ENCODE measurements around the gene ACACA. TPM values are rescaled to one million over a fixed set of nuclear protein-coding genes. Genes with fewer than 3 reads are reported as not detected.

The ACACA gene
- total RNA-seq, 1 donor from 2014 or later, result 61.3 TPM

GRCh38 chr17:37246085-37246484, 160.6 kb downstream of the ACACA start:
- no peak for DNase-seq (ENCODE audit: extremely low read depth, low read depth, low spot score)

GRCh38 chr17:37240381-37240780, 166.3 kb downstream of the ACACA start:
- DNase-seq (ENCODE audit: extremely low read depth, low read depth, low spot score), result no peak

GRCh38 chr17:37239690-37240334, 166.8 kb downstream of the ACACA start:
- DNase-seq (ENCODE audit: extremely low read depth, low read depth, low spot score), result no peak

DNA sequence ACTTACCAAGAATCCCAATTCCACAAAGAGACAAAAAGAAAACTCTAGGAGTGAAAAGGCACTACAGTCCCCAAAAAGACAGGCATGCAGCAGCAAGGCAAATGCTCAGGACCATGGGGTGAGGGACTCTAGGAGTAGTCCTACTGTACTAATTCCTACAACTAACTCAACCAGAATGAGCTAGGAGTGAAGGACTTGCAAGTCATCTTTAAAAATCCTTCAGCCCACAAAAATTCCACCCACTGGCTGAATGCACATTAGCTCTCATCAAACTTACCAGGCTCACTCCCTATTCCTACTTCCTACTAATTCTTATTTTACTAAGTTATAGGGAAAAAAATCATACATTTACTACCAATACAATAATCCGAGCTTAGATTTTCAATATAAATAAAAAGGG, 172.5 kb downstream of the ACACA start:
- DNase-seq (ENCODE audit: extremely low read depth, low read depth, low spot score), result no peak

- no peak for DNase-seq (ENCODE audit: extremely low read depth, low read depth, low spot score)
Measured at GRCh38 chr17:37233036-37233435, 173.6 kb downstream of the ACACA start.

DNA sequence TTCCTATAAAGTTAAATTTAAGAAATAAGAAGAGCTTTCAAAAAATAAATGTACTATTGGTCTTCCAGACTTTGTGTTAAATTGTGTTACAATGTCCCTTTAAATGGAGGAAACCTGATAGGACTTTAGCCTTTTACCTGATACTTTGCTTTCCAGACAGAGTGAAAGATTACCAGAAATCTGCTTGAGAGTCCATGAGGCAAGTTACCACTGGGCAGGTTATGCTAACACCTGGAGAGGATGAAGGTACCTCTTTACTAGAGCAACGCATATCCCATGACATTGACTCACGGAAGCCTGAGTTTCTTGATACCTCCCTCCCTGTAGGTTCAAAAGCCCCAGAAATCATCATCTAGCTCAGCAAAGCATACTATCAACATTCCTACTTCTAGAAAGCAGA, 174.7 kb downstream of the ACACA start:
- DNase-seq (ENCODE audit: extremely low read depth, low read depth, low spot score), result no peak

- DNase-seq (ENCODE audit: extremely low read depth, low read depth, low spot score), result no peak
Measured at GRCh38 chr17:37230633-37231032, 176.0 kb downstream of the ACACA start.

DNA sequence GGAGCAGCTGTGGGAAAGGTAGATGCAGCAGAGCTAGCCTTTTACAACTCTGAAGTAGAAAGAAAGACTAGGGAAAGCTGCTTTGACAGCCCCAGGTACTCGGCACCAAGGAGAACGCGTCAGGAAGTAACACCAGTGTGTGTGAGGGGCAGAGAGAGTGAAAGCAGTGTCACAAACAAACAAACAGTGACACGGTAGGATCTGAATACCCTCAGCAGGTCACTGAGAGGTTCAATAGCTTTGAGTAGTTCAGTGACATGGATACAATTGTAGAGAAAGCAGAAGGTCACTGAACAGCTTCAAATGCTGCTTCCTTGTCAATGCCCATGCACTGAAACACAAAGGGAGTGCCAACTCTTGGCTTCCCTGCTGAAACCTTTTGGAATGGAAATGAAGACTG, 181.2 kb downstream of the ACACA start:
- DNase-seq (ENCODE audit: extremely low read depth, low read depth, low spot score), result no peak

DNA sequence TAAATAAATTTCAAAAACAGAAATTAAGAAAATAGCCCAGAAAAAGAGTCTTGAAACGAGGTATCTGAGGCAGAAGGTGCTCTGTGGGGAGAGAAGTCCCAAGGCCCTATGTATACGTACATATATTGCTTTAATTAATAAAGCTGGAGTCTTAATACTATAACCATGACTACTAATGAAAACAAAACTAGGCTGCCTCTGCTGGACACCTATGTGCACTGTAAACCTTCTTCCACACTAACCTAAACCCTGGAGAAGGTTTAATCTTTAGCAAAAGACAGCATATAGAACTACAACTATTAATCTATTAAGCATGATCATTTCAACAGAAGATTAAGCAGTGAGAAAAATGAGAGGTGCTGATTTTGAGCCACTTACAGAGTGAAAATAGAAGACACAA, 184.8 kb downstream of the ACACA start:
- no peak for DNase-seq (ENCODE audit: extremely low read depth, low read depth, low spot score)

- no peak for DNase-seq (ENCODE audit: extremely low read depth, low read depth, low spot score)
Measured at GRCh38 chr17:37220607-37220953, 186.1 kb downstream of the ACACA start.

DNA sequence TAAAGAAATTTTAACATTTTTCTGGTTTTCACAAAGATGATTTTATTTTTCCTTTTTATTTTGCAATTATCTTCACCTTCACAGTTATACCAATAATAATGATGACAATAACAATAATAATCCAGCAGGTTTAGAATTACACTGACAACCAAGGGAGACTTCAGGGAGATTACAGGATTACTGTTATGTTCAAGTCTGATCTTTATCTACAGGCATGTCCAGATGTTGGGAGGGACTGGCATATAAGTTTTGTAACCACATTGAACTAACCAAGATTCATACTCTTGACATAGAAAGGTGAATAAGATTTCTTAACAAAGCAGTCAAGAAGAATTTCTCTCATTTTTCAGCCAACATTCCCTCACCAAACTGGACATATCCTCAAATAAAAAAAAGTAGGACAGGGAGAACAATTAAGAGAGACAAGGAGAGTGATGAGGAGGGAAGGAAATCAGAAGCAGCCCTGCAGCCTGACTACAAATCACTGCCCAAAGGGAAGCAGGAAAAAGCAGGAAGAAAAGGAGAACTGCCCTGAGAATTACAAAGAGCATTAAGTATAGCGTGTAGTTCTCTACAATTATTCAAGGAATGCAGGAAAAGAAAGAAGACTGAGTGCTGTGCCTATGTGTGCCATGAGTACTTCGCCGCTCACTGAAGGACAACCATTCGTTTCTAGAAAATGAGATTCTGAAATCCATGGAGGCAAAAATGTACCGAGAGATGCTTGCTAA, 186.6 kb downstream of the ACACA start:
- DNase-seq (ENCODE audit: extremely low read depth, low read depth, low spot score), result no peak

DNA sequence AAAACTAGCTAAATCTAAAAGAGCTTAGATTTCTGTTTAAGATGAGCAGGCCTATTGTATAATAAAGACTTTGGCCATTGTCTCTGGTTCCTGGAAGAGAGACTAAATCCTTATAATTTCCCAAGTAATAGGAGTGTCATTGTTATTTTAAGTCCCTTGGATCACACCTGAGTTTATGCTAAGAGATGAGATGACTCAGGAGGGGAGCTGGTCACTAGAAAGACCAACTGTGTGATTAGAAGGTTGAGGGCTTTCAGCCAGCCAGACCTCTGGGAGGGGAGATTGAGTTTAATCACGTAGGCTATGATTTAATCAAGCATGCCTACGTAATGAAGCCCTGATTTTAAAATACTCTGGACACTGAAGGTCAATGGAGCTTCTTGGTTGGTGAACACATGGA, 187.8 kb downstream of the ACACA start:
- no peak for DNase-seq (ENCODE audit: extremely low read depth, low read depth, low spot score)

DNA sequence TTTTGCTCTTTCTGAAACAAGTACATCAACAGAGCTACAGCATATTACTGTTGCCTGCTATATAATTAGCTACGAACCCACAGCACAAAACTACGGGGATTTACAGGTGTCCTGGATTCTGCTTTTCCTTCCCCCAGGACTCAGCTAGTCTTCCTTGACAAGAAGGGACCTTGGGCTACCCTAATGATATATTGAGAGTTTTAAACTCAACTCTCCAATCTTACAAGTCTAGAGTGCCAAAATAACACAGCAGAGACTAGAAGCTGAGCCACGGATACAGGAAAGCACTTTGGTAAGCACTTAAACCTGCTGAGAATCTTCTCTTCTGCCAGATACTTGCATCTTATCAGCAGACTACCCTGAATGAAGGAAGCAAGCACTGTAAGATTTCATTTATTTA, 192.2 kb downstream of the ACACA start:
- DNase-seq (ENCODE audit: extremely low read depth, low read depth, low spot score), result no peak

DNA sequence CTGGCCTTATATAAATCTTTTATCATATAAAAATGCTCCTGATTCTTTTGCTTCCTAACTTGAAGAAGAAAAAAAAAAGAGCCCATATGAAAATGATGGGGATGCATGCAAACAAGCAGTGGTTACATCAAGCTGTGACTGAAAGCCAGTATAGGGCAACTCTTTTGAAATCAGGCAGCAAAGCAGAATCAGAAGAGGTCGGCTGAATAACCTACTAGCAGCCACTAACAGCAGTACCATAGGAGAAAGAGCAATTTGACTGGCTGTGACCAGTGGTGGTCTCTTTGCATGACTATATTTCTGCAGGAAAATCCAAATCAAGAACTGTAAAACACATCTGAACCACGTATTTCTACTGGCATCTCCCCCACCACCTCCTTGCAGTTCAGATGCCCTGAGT, 192.7 kb downstream of the ACACA start:
- DNase-seq (ENCODE audit: extremely low read depth, low read depth, low spot score), result no peak

- no peak for DNase-seq (ENCODE audit: extremely low read depth, low read depth, low spot score)
Measured at GRCh38 chr17:37212179-37212578, 194.5 kb downstream of the ACACA start.

DNA sequence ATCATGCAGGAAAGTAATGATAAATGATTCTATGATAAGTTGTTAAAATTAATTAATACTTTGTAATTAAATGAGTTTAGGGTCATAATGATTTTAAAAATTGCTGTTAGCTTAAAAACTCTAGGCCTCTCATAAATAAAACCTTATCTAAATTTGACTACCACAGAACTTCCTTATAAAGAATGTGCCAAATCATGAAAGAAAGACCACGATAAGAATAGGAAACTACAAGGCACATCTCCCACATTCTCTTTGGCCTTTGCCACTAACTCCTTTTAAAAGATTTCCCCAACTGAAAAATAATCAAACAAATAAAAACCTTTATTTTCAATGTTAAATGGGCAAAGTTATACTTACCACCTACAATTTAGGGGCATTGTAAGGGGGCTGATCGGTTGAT, 195.5 kb downstream of the ACACA start:
- DNase-seq (ENCODE audit: extremely low read depth, low read depth, low spot score), result no peak

- no peak for DNase-seq (ENCODE audit: extremely low read depth, low read depth, low spot score)
Measured at GRCh38 chr17:37207103-37207502, 199.5 kb downstream of the ACACA start.

DNA sequence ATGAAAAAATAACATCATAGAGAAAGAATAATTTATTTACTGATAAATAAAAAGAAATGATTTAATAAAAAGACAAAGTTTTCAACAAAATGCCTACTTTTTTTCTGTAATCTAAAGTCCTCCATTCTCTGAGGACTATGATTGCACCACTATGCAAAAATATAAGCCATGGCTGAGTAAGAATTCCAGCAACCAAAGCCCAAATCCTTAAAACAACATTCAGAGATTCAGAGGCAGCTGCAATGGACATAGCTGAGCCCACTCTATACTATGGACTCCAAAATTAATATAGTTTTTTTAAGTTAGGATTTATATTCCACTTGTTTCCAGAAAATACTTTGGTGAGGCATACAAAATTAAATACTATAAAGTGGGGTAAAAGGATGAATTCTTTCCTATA, 200.3 kb downstream of the ACACA start:
- no peak for DNase-seq (ENCODE audit: extremely low read depth, low read depth, low spot score)

- no peak for DNase-seq (ENCODE audit: extremely low read depth, low read depth, low spot score)
Measured at GRCh38 chr17:37200497-37200896, 206.1 kb downstream of the ACACA start.

DNA sequence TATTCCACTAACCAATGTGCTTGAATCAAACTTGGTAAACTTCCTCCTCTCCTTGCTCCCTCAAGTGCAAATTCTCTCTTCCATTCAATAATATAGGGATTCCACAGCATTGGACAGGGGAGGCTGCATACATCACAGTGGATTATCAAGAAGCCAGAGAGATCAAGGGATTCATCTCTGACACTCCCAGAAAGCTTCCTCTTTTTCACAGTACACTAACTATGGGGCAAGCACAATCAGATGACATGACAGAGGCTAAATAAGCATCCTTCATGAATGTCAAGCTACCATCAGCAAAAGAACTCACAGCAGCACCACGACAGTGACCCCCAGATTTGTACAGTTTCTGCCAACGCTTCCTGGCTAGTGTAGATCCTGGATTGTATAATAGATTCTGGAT, 209.3 kb downstream of the ACACA start:
- DNase-seq (ENCODE audit: extremely low read depth, low read depth, low spot score), result no peak

GRCh38 chr17:37194208-37194607, 212.4 kb downstream of the ACACA start:
- no peak for DNase-seq (ENCODE audit: extremely low read depth, low read depth, low spot score)

- no peak for DNase-seq (ENCODE audit: extremely low read depth, low read depth, low spot score)
Measured at GRCh38 chr17:37191219-37191618, 215.4 kb downstream of the ACACA start.

DNA sequence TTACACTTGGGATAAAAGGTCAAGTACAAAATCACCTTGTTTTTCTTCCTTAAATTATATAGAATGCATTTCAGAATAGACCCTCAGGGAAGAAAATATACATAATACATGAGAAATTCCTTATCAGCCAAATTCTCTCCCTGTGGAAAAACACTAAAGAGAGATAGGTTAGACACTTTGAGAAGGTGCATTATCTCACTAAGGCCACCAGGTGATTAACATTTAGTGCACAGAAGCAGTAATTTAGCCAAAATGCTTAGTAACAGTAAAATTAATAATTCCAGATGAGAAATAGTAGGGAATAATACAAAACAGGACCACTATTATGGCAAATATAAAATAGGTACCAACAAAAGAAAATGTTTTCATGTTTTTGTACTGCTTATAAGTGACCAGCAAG, 216.1 kb downstream of the ACACA start:
- DNase-seq (ENCODE audit: extremely low read depth, low read depth, low spot score), result no peak

Data from glomerular endothelial cell (primary cell).